IPS-15b (cell line): ENCODE data around the gene DOCK11.

Experiments used
- H3K27me3 ChIP-seq: one replicate; pipeline ENCODE4 v1.6.1; 2013; ENCODE audit warnings: low read length; ENCODE audit not compliant: control insufficient read depth, insufficient read depth
- H3K36me3 ChIP-seq: one replicate; pipeline ENCODE4 v1.6.1; 2013; ENCODE audit warnings: low read length; ENCODE audit not compliant: control insufficient read depth, insufficient read depth
- H3K4me1 ChIP-seq: one replicate; pipeline ENCODE4 v1.6.1; 2013; ENCODE audit warnings: mild to moderate bottlenecking, low read length; ENCODE audit not compliant: control insufficient read depth, insufficient read depth
- H3K4me3 ChIP-seq: one replicate; pipeline ENCODE4 v1.5.1; 2013; ENCODE audit warnings: low read depth, low read length
- H3K9ac ChIP-seq: one replicate; pipeline ENCODE4 v1.6.1; 2013; ENCODE audit warnings: low read depth, mild to moderate bottlenecking, low read length
- H3K9me3 ChIP-seq: one replicate; pipeline ENCODE4 v1.6.1; 2013; ENCODE audit warnings: mild to moderate bottlenecking, low read length; ENCODE audit not compliant: control insufficient read depth, insufficient read depth

Gene DOCK11

DNA sequence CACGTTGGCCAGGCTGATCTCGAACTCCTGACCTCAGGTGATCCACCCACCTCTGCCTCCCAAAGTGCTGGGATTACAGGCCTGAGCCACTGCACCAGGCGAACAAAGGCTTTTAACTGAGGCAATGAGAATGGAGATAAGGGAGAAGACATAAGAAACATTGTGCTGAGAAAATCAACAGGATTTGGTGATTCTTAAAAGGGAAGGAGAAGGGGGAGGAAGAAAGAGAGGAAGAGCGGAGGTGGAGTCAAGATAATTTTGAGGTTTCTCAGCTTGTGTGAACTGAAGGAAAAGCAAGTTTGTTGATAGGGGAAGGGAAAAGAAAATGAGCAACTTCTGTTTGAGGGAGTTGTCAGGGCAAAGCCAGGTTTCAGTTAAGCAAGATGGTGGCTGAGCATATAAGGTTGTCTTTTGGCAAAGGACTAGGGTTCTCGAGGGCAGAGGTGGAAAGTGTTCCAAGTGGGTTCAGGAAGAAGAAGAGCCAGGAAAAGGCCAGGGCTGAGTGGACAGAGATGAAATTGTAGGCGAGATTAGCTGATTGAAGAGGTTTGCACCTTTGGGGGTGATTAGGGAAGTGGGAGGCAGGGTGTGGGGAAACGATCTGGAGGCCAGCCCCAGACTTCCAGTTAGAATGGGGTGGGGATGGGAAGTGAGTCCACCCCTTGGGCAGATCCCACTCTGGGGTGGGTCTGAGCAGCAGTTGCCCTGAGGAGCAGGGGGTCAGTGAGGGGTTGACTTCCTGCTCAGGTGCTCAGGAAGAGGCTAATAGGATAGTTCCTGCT, 7.8 kb downstream of the DOCK11 start:
- Histone ChIP-seq H3K9ac (no peak overlapping the region), H3K9me3 (no peaks in the 10 kb centered on the region), H3K4me1 (peaks cover 4% of the 10 kb centered on the region), H3K4me3 (no peak overlapping the region), H3K36me3 (no peaks in the 10 kb centered on the region), H3K27me3 (no peaks in the 10 kb centered on the region)

DNA sequence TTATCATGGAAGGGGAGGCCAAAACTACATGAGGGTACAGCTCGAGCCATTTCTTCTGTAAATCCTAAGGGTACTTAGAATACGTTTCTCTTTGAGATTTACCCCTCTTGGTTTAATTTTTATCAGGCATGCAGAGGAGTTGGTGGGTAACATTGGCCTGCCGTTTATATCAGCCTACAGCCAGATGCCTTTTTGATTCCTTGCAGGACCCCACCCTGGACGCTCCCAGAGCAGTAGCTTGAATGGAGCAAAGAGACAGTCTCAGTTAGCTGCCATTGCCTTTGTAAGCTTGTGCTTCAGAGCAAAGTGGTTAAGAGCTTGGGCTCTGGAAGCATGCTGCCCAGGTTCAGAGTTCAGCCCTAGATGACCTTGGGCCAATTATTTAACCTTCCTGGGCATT, 9.0 kb downstream of the DOCK11 start:
- no peaks in the 10 kb centered on the region for H3K27me3 ChIP-seq
- H3K4me3 ChIP-seq: no peak overlapping the region
- H3K9me3 ChIP-seq: no peaks in the 10 kb centered on the region
- peaks cover 2% of the 10 kb centered on the region for H3K4me1 ChIP-seq
- no peaks in the 10 kb centered on the region for H3K36me3 ChIP-seq
- no peak overlapping the region for H3K9ac ChIP-seq

DNA sequence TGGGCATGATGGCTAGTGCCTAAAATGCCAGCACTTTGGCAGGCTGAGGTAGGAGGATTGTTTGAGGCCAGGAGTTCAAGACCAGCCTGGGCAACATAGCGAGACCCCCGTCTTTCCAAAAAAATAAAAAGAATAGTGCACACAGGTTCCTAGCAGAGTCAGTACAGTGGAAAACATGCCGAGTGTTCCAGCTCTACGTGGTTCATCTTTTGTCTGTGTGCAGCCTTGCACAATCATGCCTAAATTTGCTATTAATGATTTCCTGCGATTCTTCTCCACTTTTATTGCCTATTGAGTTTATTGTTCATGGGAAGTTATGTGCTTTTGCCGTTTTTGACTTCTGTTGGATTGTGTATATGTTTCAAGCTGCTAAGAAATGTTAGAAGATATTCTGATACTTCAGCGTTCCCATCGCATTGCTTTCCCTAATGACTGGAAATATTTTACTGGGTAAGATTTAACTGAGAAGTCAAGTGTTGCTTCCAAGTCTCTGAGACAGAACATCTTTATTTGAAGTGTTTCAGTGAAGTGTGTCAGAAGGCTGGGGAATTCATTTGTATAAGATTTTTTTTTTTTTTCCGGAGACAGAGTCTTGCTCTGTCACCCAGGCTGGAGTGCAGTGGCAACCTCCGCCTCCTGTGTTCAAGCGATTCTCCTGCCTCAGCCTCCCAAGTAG, 11.3 kb downstream of the DOCK11 start:
- Histone ChIP-seq H3K9me3 (no peaks in the 10 kb centered on the region), H3K9ac (no peak overlapping the region), H3K4me3 (no peak overlapping the region), H3K27me3 (no peaks in the 10 kb centered on the region), H3K4me1 (no peaks in the 10 kb centered on the region), H3K36me3 (no peaks in the 10 kb centered on the region)

DNA sequence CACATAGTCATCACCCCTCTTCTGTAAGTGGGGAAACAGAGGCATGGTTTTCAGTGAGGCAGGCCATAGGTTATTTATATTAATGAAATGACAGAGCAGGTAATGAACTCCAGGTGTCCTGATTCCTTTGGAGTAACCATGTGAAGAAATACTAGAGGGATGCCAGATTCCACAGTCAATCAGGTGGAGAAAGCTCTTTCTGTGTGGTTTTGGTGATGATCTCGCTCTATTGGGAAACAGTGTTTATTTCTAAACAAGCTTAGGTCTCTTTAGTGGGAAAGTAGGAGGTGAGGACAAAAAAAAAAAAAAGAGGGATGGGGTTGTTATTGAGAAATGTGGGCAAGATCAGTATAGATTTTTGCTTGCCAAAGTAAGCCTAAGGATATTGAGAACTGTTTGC, 12.2 kb downstream of the DOCK11 start:
- H3K4me1 ChIP-seq: no peaks in the 10 kb centered on the region
- H3K36me3 ChIP-seq: no peaks in the 10 kb centered on the region
- H3K4me3 ChIP-seq: no peak overlapping the region
- H3K27me3 ChIP-seq: no peaks in the 10 kb centered on the region
- H3K9me3 ChIP-seq: no peaks in the 10 kb centered on the region
- no peak overlapping the region for H3K9ac ChIP-seq

DNA sequence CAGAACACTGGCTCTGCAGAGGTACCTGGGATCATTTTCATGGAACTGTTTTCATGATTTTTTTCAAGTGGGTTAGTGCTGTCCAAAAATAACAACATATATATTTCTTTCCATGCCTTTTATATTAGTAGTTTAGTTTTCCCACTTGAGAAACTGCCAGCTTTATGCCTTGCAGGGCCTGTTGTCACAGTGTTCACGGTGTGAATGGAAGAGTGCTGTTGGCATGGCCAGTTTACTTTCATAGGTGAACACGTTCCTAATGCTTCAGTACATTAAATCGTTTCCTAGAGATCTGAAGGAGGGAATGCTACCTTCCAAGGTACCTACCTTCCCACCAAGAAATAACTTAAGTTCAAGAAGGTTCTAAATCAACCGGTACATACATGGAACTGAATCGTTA, 12.6 kb downstream of the DOCK11 start:
- Histone ChIP-seq H3K27me3 (no peaks in the 10 kb centered on the region), H3K9me3 (no peaks in the 10 kb centered on the region), H3K36me3 (no peaks in the 10 kb centered on the region), H3K4me3 (no peak overlapping the region), H3K9ac (no peak overlapping the region), H3K4me1 (no peaks in the 10 kb centered on the region)

DNA sequence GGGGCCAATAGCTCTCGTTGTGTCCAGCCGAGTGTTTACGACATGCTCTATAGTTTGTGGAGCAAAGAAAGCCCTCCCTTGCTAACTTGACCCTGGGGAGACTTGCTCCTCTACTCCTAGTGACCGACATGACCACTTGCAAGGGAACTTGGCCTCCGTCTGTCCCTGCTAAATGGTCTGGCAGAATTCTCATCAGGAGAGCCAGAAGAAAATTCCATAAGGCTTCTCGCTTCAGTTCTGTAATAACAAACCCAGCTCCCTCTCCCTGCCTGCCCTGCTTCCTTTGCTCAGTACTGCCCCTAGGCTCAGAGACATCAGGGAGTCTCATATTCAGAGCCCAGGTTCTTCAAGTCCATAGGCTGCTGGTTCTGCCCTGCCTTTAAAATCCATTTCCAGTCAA, 13.0 kb downstream of the DOCK11 start:
- H3K9me3 ChIP-seq: no peaks in the 10 kb centered on the region
- H3K36me3 ChIP-seq: no peaks in the 10 kb centered on the region
- no peaks in the 10 kb centered on the region for H3K27me3 ChIP-seq
- H3K4me3 ChIP-seq: no peak overlapping the region
- H3K9ac ChIP-seq: no peak overlapping the region
- H3K4me1 ChIP-seq: no peaks in the 10 kb centered on the region

DNA sequence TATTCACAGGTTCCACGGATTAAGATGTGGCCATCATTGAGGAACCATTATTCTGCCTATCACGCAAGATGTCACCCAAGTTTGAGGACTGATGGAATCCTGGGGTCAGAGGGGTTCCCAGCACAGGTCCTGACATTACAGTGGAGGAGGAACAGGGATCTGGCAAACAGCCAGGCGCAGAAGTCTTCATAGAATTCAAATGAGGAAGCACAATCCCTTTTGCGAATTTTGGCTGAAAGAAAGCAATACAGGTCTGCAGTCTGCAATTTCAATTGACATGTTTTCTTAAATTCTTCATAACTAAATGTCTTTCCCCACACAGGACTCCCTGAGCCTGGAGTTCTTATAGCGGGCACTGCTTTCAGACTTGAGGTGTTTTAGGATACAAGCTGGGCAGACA, 14.5 kb downstream of the DOCK11 start:
- no peak overlapping the region for H3K9ac ChIP-seq
- H3K9me3 ChIP-seq: peaks cover 6% of the 10 kb centered on the region
- no peak overlapping the region for H3K4me3 ChIP-seq
- no peaks in the 10 kb centered on the region for H3K4me1 ChIP-seq
- H3K36me3 ChIP-seq: no peaks in the 10 kb centered on the region
- H3K27me3 ChIP-seq: no peaks in the 10 kb centered on the region

DNA sequence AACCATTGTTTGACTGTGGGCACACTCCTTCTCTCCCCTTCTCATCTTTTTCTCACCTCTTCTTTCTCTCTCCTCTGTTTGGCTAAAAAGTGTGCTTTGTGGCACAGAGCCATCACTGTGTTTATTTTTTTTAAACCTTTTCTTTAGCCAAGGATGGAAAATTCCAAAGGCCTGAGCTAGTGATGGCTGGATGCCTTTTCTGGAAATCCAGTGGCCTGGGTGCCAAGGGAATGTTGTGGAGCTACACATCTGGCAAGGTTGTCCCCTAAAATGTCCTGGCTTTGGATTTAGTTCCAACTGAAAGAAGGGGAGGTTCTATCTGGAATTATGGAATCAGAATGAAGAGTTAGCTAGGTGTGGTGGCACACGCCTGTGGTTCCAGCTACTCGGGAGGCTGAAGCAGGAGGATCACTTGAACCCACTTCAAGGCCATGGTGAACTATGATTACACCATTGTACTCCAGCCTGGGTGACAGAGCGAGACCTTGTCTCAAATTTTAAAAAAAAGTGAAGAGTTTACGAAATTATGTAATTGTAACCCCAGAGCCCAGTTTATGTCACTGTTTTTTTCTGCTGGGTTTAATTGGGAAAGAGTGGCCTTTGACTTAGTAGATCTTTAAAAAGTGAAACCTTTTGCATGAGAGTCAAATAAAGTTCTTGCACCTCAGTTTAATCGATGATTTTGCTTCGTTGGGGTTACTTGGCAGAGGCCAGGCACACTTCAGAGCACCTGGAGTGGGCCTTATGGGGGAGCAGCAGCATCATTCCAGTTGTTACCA, 17.7 kb downstream of the DOCK11 start:
- no peak overlapping the region for H3K4me3 ChIP-seq
- H3K27me3 ChIP-seq: no peaks in the 10 kb centered on the region
- no peaks in the 10 kb centered on the region for H3K4me1 ChIP-seq
- no peaks in the 10 kb centered on the region for H3K36me3 ChIP-seq
- no peak overlapping the region for H3K9ac ChIP-seq
- H3K9me3 ChIP-seq: peaks cover 6% of the 10 kb centered on the region

DNA sequence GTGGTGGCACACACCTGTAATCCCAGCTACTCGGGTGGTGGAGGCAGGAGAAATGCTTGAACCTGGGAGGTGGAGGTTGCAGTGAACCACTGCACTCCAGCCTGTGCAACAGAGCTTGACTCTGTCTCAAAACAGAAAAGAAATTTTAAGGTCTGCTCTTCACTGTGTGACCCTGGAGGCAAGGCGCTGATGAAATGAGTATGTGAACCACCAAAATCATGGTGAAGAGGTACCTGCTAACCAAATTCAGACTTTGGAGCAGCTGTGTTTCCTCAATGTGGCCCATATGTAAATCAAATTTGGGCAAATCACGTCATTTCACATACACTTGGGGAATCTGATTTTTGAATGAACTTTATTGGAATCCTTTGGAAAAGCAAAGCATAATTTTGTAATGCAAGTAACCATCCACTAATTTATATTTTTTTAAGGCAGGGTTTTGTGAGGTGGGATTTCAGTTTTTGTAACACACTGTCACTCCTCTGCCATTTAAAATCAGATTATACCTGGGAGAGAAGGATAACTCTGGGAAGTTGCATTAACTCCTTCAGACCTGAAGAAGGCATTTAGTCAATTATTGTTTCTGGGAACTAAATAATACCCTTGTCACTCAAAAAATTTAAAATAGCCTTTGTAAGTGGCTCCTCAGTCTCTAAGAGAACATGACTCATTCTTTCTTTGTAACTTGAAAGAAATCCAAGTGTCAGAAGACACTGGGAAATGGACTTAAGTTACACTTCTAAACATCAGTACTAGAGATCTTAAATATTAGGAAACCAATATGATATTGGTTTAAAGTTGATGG, 24.0 kb downstream of the DOCK11 start:
- Histone ChIP-seq H3K4me3 (no peak overlapping the region), H3K36me3 (no peaks in the 10 kb centered on the region), H3K9ac (no peak overlapping the region), H3K27me3 (no peaks in the 10 kb centered on the region), H3K9me3 (peaks cover 2% of the 10 kb centered on the region), H3K4me1 (no peaks in the 10 kb centered on the region)

DNA sequence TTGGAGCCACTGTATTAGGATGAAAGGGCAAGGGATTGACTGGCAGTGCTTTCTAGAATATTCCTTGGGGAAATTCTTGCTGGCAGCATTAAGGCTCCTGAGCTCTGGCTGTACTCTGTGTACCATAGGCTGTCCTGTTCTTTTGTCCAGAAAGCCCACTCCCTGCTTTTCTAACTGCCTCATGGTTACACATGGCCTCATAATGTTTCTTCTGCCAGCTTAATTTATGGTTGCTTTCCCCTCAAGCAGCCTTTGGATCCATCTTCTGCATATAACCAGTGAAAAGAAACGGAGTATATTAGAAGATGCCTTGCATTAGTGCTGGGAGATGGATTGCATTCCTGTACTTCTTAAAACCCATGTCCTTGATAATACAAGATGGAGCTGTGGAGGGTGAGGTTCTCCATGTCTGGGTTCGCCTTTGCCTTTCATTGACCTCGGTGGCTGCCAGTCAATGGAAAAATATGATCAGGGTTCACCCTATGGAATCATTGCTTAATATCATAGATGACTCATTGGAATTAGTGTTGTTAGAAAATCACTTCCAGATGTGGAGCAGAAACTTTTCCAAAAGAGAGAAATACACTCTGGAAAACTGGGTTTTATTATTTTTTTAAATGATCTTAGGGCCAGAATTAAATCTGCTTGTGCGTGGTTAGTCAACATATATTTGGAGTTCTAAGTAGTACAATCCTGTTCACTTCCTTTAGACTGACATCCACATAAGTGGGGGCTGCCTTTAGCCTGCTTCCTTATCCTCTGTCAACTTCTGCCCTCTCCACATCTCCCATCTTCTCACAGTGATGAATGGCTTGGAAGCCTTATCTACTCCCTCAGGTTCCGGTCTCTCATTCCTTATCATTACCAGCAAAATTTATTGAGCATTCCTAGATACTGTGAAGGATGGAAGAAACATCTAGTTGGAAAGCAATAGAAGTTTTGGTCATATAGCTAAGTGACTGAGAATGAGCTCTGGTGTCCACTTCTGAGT, 24.9 kb downstream of the DOCK11 start:
- H3K4me1 ChIP-seq: no peaks in the 10 kb centered on the region
- no peaks in the 10 kb centered on the region for H3K36me3 ChIP-seq
- no peak overlapping the region for H3K9ac ChIP-seq
- no peaks in the 10 kb centered on the region for H3K27me3 ChIP-seq
- no peaks in the 10 kb centered on the region for H3K9me3 ChIP-seq
- H3K4me3 ChIP-seq: no peak overlapping the region
